HEK293 (cell line): Measurements from ENCODE around the gene NDUFB10.
A peak's percentile ranks its signal among the peaks of the same experiment; 100 is the strongest.

ENCODE experiments used
- CTCF ChIA-PET: fragments of 350-600 bp; formaldehyde crosslinking; extraction: SDS; loops from one replicate; lab custom pipeline; 2021; ENCODE audit warnings: antibody characterized with exemption; lab: Yijun Ruan, JAX
- POLR2A ChIA-PET: fragments of 300-600 bp; formaldehyde crosslinking; extraction: SDS; loops from one replicate; lab custom pipeline; 2020; ENCODE audit warnings: antibody characterized with exemption, inconsistent platforms; lab: Yijun Ruan, JAX
- H3K27ac ChIP-seq: fragments of 200-500 bp; sonication (Bioruptor generic); 2 replicates; pipeline ENCODE4 v1.5.1; 2014; ENCODE audit warnings: low read depth, low read length, control low read depth, inconsistent platforms; ENCODE audit errors: extremely low read depth
- H3K36me3 ChIP-seq, 2 experiments: fragments of 200-500 bp in 1 of 2; sonication (Bioruptor generic) in 1 of 2; 1 replicate in 1 of 2; 2 replicates in 1 of 2; pipeline ENCODE4 v1.5.1; 2014 to 2017; ENCODE audit warnings: inconsistent platforms in 2 of 2, low read length in 2 of 2; ENCODE audit not compliant: control insufficient read depth in 2 of 2, insufficient read depth in 1 of 2
- H3K4me1 ChIP-seq: fragments of 200-500 bp; sonication (Bioruptor generic); 2 replicates; pipeline ENCODE4 v1.5.1; 2014; ENCODE audit warnings: mild to moderate bottlenecking, low read length, inconsistent platforms; ENCODE audit not compliant: control insufficient read depth, insufficient read depth
- H3K4me3 ChIP-seq: 2 replicates; pipeline ENCODE4 v1.5.1; 2011; ENCODE audit warnings: low read depth, mild to moderate bottlenecking, control low read depth, low read length, moderate library complexity
- H3K9me3 ChIP-seq: fragments of 200-500 bp; sonication (Bioruptor generic); 2 replicates; pipeline ENCODE4 v1.5.1; 2014; ENCODE audit warnings: low read depth, low read length, inconsistent platforms; ENCODE audit not compliant: control insufficient read depth, insufficient read depth
- BCL11B ChIP-seq: fragments of 450-650 bp; formaldehyde crosslinking; IDR thresholded peaks from 2 replicates; pipeline ENCODE4 v1.5.1; 2016; ENCODE audit warnings: low read depth, missing biosample characterization, missing genetic modification characterization
- EGR2 ChIP-seq: fragments of 450-650 bp; formaldehyde crosslinking; IDR thresholded peaks from 2 replicates; pipeline ENCODE4 v1.5.1; 2016; ENCODE audit warnings: low read depth, missing biosample characterization, missing genetic modification characterization
- HIC1 ChIP-seq: fragments of 450-650 bp; formaldehyde crosslinking; IDR thresholded peaks from 2 replicates; pipeline ENCODE4 v1.5.1; 2016; ENCODE audit warnings: missing biosample characterization, missing genetic modification characterization
- KLF1 ChIP-seq: fragments of 450-650 bp; formaldehyde crosslinking; IDR thresholded peaks from 2 replicates; pipeline ENCODE4 v1.5.1; 2016; ENCODE audit warnings: missing biosample characterization, missing genetic modification characterization
- PRDM6 ChIP-seq: fragments of 450-650 bp; formaldehyde crosslinking; IDR thresholded peaks from 2 replicates; pipeline ENCODE4 v1.5.1; 2017; ENCODE audit warnings: missing biosample characterization, missing genetic modification characterization
- RBAK ChIP-seq: fragments of 450-650 bp; formaldehyde crosslinking; IDR thresholded peaks from 2 replicates; pipeline ENCODE4 v1.5.1; 2016; ENCODE audit warnings: missing biosample characterization, missing genetic modification characterization
- YY2 ChIP-seq: fragments of 450-650 bp; formaldehyde crosslinking; IDR thresholded peaks from 2 replicates; pipeline ENCODE4 v1.5.1; 2016; ENCODE audit warnings: missing biosample characterization, missing genetic modification characterization
- ZBTB1 ChIP-seq: fragments of 450-650 bp; formaldehyde crosslinking; IDR thresholded peaks from 2 replicates; pipeline ENCODE4 v1.5.1; 2016; ENCODE audit warnings: missing biosample characterization, missing genetic modification characterization
- ZBTB7A ChIP-seq: fragments of 450-650 bp; formaldehyde crosslinking; IDR thresholded peaks from 2 replicates; pipeline ENCODE4 v1.5.1; 2016; ENCODE audit warnings: low read depth, missing biosample characterization, missing genetic modification characterization
- ZFHX2 ChIP-seq: fragments of 450-650 bp; formaldehyde crosslinking; conservative IDR thresholded peaks from 2 replicates; pipeline ENCODE4 v1.5.1; 2016; ENCODE audit warnings: missing biosample characterization, missing genetic modification characterization
- ZNF121 ChIP-seq: fragments of 450-650 bp; formaldehyde crosslinking; IDR thresholded peaks from 2 replicates; pipeline ENCODE4 v1.5.1; 2016; ENCODE audit warnings: missing biosample characterization, missing genetic modification characterization
- ZNF23 ChIP-seq: fragments of 450-650 bp; formaldehyde crosslinking; IDR thresholded peaks from 2 replicates; pipeline ENCODE4 v1.5.1; 2016; ENCODE audit warnings: missing biosample characterization, missing genetic modification characterization, borderline replicate concordance
- ZNF280C ChIP-seq: fragments of 450-650 bp; formaldehyde crosslinking; IDR thresholded peaks from 2 replicates; pipeline ENCODE4 v1.5.1; 2016; ENCODE audit warnings: missing biosample characterization, missing genetic modification characterization
- ZNF311 ChIP-seq: fragments of 450-650 bp; formaldehyde crosslinking; IDR thresholded peaks from 2 replicates; pipeline ENCODE4 v1.5.1; 2017; ENCODE audit warnings: missing biosample characterization, missing genetic modification characterization, borderline replicate concordance
- ZNF433 ChIP-seq: fragments of 450-650 bp; formaldehyde crosslinking; IDR thresholded peaks from 2 replicates; pipeline ENCODE4 v1.5.1; 2016; ENCODE audit warnings: missing biosample characterization, missing genetic modification characterization, low read depth
- ZNF48 ChIP-seq: fragments of 450-650 bp; formaldehyde crosslinking; IDR thresholded peaks from 2 replicates; pipeline ENCODE4 v1.5.1; 2016; ENCODE audit warnings: missing biosample characterization, missing genetic modification characterization

NDUFB10 gene

GRCh38 chr16:1965396-1966001, 6.2 kb downstream of the NDUFB10 start:
- H3K4me1 ChIP-seq, result no peaks in the 10 kb centered on the region; the same call in 1 of the 2 replicates
- peak overlapping the region; percentile 94 for H3K4me3 ChIP-seq
- no peaks in the 10 kb centered on the region for H3K9me3 ChIP-seq
- peak overlapping the region; percentile 100 for H3K27ac ChIP-seq
- ChIA-PET POLR2A (interaction anchor here (0.6 to 2.7 kb wide), 39 partner anchors 10 to 1055 kb away, joined by 3 to 76 read pairs (median 6); partner anchors contain the start of genes E4F1, EME2, FAHD1 and GFER), CTCF (interaction anchor here (0.6 to 1.0 kb wide), 3 partner anchors 15 to 154 kb away, joined by 3 read pairs; no protein-coding TSS in a partner anchor)
- no peak for TF ChIP-seq ZBTB1 (tag by site-specific recombination)
- TF ChIP-seq ZFHX2 (tag by site-specific recombination), result peak; percentile 9; the same call in 1 of the 2 replicates
- TF ChIP-seq BCL11B (tag by site-specific recombination), result 0 out of 2 replicates have a peak, but pooled peaks have one; percentile 3
- H3K36me3 ChIP-seq, result peaks cover 0 to 42% of the 10 kb centered on the region in 2 experiments; a peak in 1 of 3 replicates

GRCh38 chr16:1966460-1966859, 7.1 kb downstream of the NDUFB10 start, which contains the start of gene RNF151:
Gene RNF151 (plus strand): TSS chr16:1966856. CDS start chr16:1966882, 26 bp downstream.
- ChIA-PET POLR2A (interaction anchor here (2.1 to 2.6 kb wide), 2 partner anchors 12 to 23 kb away, joined by 33 to 76 read pairs; partner anchors contain the start of genes MSRB1 and NOXO1), CTCF (interaction anchor here (0.8 kb wide), 1 partner anchor 14 kb away, joined by 3 read pairs; no protein-coding TSS in a partner anchor)
- H3K36me3 ChIP-seq, result peaks cover 0 to 36% of the 10 kb centered on the region in 2 experiments; a peak in 1 of 3 replicates
- no peaks in the 10 kb centered on the region for H3K4me1 ChIP-seq
- 0 out of 2 replicates have a peak within 1 kb of the TSS, but pooled peaks have one; percentile 100 for H3K27ac ChIP-seq
- no peaks in the 10 kb centered on the region for H3K9me3 ChIP-seq
- peak within 1 kb of the TSS; percentile 94 for H3K4me3 ChIP-seq
- peak; percentile 91 for TF ChIP-seq ZNF121 (tag by site-specific recombination)
- no peak for TF ChIP-seq RBAK (tag by site-specific recombination)

- ChIA-PET CTCF (interaction anchor here (0.6 to 0.7 kb wide), 2 partner anchors 133 to 1113 kb away, joined by 4 read pairs; no protein-coding TSS in a partner anchor), POLR2A (interaction anchor here (1.0 kb wide), 1 partner anchor 36 kb away, joined by 3 read pairs; no protein-coding TSS in a partner anchor)
- TF ChIP-seq EGR2 (tag by site-specific recombination) (peak; percentile 89), HIC1 (tag by site-specific recombination) (no peak), ZFHX2 (tag by site-specific recombination) (peak; percentile 67), KLF1 (tag by site-specific recombination) (no peak)
- Histone ChIP-seq H3K9me3 (no peaks in the 10 kb centered on the region), H3K36me3 (peaks cover 0 to 18% of the 10 kb centered on the region in 2 experiments; a peak in 1 of 3 replicates), H3K4me3 (no peak overlapping the region), H3K4me1 (no peaks in the 10 kb centered on the region), H3K27ac (no peak overlapping the region)
Observed at GRCh38 chr16:1968146-1968953, 9.0 kb downstream of the NDUFB10 start.

GRCh38 chr16:1971796-1972489, 12.6 kb downstream of the NDUFB10 start, which contains the start of gene TBL3:
Gene TBL3 (plus strand): TSS chr16:1972053. CDS start chr16:1972165, 112 bp downstream.
- CTCF ChIA-PET, result interaction anchor here (0.6 to 1.2 kb wide), 2 partner anchors 11 to 92 kb away, joined by 3 to 4 read pairs; no protein-coding TSS in a partner anchor
- TF ChIP-seq ZBTB7A (tag by site-specific recombination) (peak; percentile 96), ZNF48 (no peak), ZNF23 (no peak), PRDM6 (tag by site-specific recombination) (no peak; the same call in 1 of the 2 replicates), BCL11B (tag by site-specific recombination) (no peak), YY2 (tag by site-specific recombination) (peak; percentile 98), ZNF433 (no peak), ZNF311 (tag by site-specific recombination) (no peak), ZNF280C (tag by site-specific recombination) (no peak)

More at GRCh38 chr16:1971796-1972489, 12.6 kb downstream of the NDUFB10 start, which contains the start of gene TBL3:
- Histone ChIP-seq H3K9me3 (no peaks in the 10 kb centered on the region), H3K4me3 (peak within 1 kb of the TSS; percentile 97), H3K36me3 (peaks cover 0 to 32% of the 10 kb centered on the region in 2 experiments; a peak in 1 of 3 replicates), H3K27ac (peak within 1 kb of the TSS; percentile 88), H3K4me1 (no peaks in the 10 kb centered on the region)
- POLR2A ChIA-PET, result interaction anchor here (0.7 to 1.9 kb wide), 14 partner anchors 9 to 781 kb away, joined by 3 to 17 read pairs (median 3); partner anchors contain the start of genes GFER, MLST8, MSRB1 and NUBP2
